CD4-positive, alpha-beta T cell treated with Interleukin-1 beta for 1 hour (primary cell): ENCODE measurements around the gene S1PR1.

Experiments
- DNase-seq, 2 donors: peaks; one replicate each; pipeline ENCODE4 v3.0.0-alpha.2; 2020 to 2022

The S1PR1 gene

GRCh38 chr1:101250222-101250621 is 13.4 kb downstream of the S1PR1 start:
- no peak for DNase-seq

GRCh38 chr1:101250656-101251272 is 13.9 kb downstream of the S1PR1 start:
- no peak for DNase-seq

- no peak for DNase-seq
These were observed 14.7 kb downstream of the S1PR1 start for GRCh38 chr1:101251504-101251903.

GRCh38 chr1:101253976-101254674 is 17.3 kb downstream of the S1PR1 start:
- DNase-seq: no peak

GRCh38 chr1:101257500-101258325 is 20.9 kb downstream of the S1PR1 start:
- DNase-seq: peak; percentile 54 to 63

GRCh38 chr1:101259744-101260148 is 22.9 kb downstream of the S1PR1 start:
- peak in 1 of 2 donors; percentile 23 for DNase-seq

GRCh38 chr1:101260556-101261350 is 23.9 kb downstream of the S1PR1 start:
- DNase-seq: no peak

- no peak for DNase-seq
These were observed 24.8 kb downstream of the S1PR1 start for GRCh38 chr1:101261623-101262022.

- no peak for DNase-seq
These were observed 25.2 kb downstream of the S1PR1 start for GRCh38 chr1:101262060-101262459.

- DNase-seq: peak in 1 of 2 donors; percentile 41
These were observed 26.0 kb downstream of the S1PR1 start for GRCh38 chr1:101262630-101263348.

- DNase-seq: peak; percentile 28 to 45
These were observed 27.9 kb downstream of the S1PR1 start for GRCh38 chr1:101264697-101265096.

GRCh38 chr1:101265684-101266083 is 28.9 kb downstream of the S1PR1 start:
- no peak for DNase-seq

- DNase-seq: no peak
These were observed 30.3 kb downstream of the S1PR1 start for GRCh38 chr1:101267082-101267481.

- DNase-seq: no peak
These were observed 32.1 kb downstream of the S1PR1 start for GRCh38 chr1:101268893-101269292.

GRCh38 chr1:101275672-101276071 is 38.9 kb downstream of the S1PR1 start:
- DNase-seq: no peak

- DNase-seq: no peak
These were observed 40.0 kb downstream of the S1PR1 start for GRCh38 chr1:101276818-101277217.

GRCh38 chr1:101278238-101278637 is 41.4 kb downstream of the S1PR1 start:
- no peak for DNase-seq

GRCh38 chr1:101278845-101279244 is 42.0 kb downstream of the S1PR1 start:
- peak in 1 of 2 donors; percentile 42 for DNase-seq

- no peak for DNase-seq
These were observed 43.3 kb downstream of the S1PR1 start for GRCh38 chr1:101280049-101280592.

- DNase-seq: no peak
These were observed 44.3 kb downstream of the S1PR1 start for GRCh38 chr1:101280942-101281654.

- no peak for DNase-seq
These were observed 44.9 kb downstream of the S1PR1 start for GRCh38 chr1:101281751-101282150.
